Large intestine (tissue), 3 donors: ENCODE results near the gene STBD1. TPM values are rescaled to one million over a fixed set of nuclear protein-coding genes. Genes with fewer than 3 reads are reported as not detected.

Source experiments
- DNase-seq, 2 donors: peaks; one replicate each; pipeline versions ENCODE4 v3.0.0 to v3.0.0-alpha.2; 2013
- H3K27ac ChIP-seq: one replicate; pipeline ENCODE4 v1.5.1; 2013; ENCODE audit warnings: low read length
- H3K27me3 ChIP-seq: 2 replicates; pipeline ENCODE4 v1.6.1; 2013; ENCODE audit warnings: low read length; ENCODE audit not compliant: control insufficient read depth, insufficient read depth
- H3K36me3 ChIP-seq: 2 replicates; pipeline ENCODE4 v1.6.1; 2013; ENCODE audit warnings: low read length; ENCODE audit not compliant: control insufficient read depth, insufficient read depth
- H3K4me1 ChIP-seq: one replicate; pipeline ENCODE4 v1.6.1; 2013; ENCODE audit warnings: low read length; ENCODE audit not compliant: control insufficient read depth, insufficient read depth
- H3K4me3 ChIP-seq: one replicate; pipeline ENCODE4 v1.5.1; 2013; ENCODE audit warnings: low read length
- H3K9me3 ChIP-seq: one replicate; pipeline ENCODE4 v1.6.1; 2013; ENCODE audit warnings: mild to moderate bottlenecking, low read depth, low read length, moderate library complexity; ENCODE audit not compliant: control insufficient read depth
- WGBS: methylation state at CpG from one replicate; pipeline ENCODE4 v1.1.5; 2013; ENCODE audit warnings: low lambda C conversion rate; ENCODE audit not compliant: insufficient coverage; 5-methylcytosine and 5-hydroxymethylcytosine counted together
- polyA plus RNA-seq: library from polyadenylated mRNA; unstranded; fragments of 120-200 nt; gene quantifications from one replicate; pipeline ENCODE4 v1.2.1, GENCODE V29; 2013

STBD1 gene
- polyA plus RNA-seq, 1 donor = 15.0 TPM

GRCh38 chr4:76271248-76271647 lies 35.3 kb upstream of the STBD1 start:
- no CpG with 5 or more reads among the region's 6 CpGs for WGBS

GRCh38 chr4:76272073-76272472 lies 34.5 kb upstream of the STBD1 start:
- no peak for DNase-seq
- no peaks in the 10 kb centered on the region for H3K27me3 ChIP-seq
- H3K4me3 ChIP-seq = no peak overlapping the region
- H3K36me3 ChIP-seq = no peaks in the 10 kb centered on the region
- no peak overlapping the region for H3K27ac ChIP-seq
- H3K4me1 ChIP-seq = peaks cover 2% of the 10 kb centered on the region
- no peaks in the 10 kb centered on the region for H3K9me3 ChIP-seq

More at GRCh38 chr4:76271248-76271647, 35.3 kb upstream of the STBD1 start:
- peaks cover 2% of the 10 kb centered on the region for H3K4me1 ChIP-seq
- no peak overlapping the region for H3K27ac ChIP-seq
- H3K27me3 ChIP-seq = no peaks in the 10 kb centered on the region
- no peaks in the 10 kb centered on the region for H3K36me3 ChIP-seq
- no peak for DNase-seq
- H3K4me3 ChIP-seq = no peak overlapping the region
- no peaks in the 10 kb centered on the region for H3K9me3 ChIP-seq

- Histone ChIP-seq H3K27ac (no peak overlapping the region), H3K4me3 (no peak overlapping the region), H3K27me3 (no peaks in the 10 kb centered on the region), H3K36me3 (no peaks in the 10 kb centered on the region), H3K4me1 (peaks cover 2% of the 10 kb centered on the region), H3K9me3 (no peaks in the 10 kb centered on the region)
- DNase-seq = no peak
- 43% methylated on average over 1 of the region's 1 CpG for WGBS
Measured at GRCh38 chr4:76272582-76272981, 34.0 kb upstream of the STBD1 start.

DNA sequence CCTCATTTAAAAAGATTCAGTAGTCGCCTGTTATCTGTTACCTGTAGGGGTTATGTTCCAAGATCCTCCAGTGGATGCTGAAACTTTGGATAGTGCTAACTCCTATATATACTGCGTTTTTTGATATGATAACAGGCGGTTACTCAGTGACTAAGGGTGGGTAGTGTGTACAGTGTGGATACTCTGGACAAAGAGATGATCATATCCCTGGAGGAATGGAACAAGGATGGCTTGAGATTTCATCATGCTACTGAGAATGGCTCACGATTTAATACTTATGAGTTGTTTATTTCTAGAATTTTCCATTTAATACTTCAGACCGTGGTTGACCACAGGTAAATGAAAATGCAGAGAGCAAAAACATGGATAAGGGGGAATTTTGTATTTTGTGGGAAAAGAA lies 33.5 kb upstream of the STBD1 start:
- WGBS = 50% methylated on average over 2 of the region's 5 CpGs
- no peak overlapping the region for H3K4me3 ChIP-seq
- no peaks in the 10 kb centered on the region for H3K27me3 ChIP-seq
- H3K36me3 ChIP-seq = no peaks in the 10 kb centered on the region
- peaks cover 2% of the 10 kb centered on the region for H3K4me1 ChIP-seq
- no peaks in the 10 kb centered on the region for H3K9me3 ChIP-seq
- no peak overlapping the region for H3K27ac ChIP-seq
- no peak for DNase-seq

DNA sequence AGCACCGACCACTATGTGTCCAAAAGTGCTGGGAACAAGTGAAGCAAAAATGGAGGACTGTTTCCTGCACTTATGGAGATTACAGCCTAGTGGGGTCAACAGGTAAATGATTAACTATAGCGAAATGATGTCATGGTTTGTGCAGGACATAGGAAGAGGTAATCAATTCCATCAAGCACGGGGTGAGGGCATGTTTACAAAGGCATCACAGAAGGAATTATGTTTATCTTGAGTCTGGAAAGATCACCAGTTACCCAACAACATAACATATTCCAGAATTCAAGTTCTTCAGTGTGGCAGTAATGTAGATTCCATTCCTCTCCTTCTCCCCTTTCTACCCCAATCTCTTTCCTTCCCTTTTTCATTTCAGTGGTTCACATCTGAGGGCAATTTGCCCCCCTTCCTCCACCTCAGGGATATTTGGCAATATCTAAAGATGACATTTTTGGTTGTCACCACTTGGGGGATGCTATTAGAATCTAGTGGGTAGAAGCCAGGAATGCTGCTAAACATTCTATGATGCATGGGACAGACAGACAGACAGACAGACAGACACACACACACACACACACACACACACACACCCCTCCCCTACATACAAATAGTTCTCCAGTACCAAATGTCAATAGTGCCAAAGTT lies 30.9 kb upstream of the STBD1 start:
- WGBS = 0% methylated on average over 1 of the region's 3 CpGs
- Histone ChIP-seq H3K27ac (no peak overlapping the region), H3K4me1 (peaks cover 6% of the 10 kb centered on the region), H3K9me3 (no peaks in the 10 kb centered on the region), H3K36me3 (no peaks in the 10 kb centered on the region), H3K4me3 (no peak overlapping the region), H3K27me3 (no peaks in the 10 kb centered on the region)
- peak in 1 of 2 donors; percentile 48 for DNase-seq

DNA sequence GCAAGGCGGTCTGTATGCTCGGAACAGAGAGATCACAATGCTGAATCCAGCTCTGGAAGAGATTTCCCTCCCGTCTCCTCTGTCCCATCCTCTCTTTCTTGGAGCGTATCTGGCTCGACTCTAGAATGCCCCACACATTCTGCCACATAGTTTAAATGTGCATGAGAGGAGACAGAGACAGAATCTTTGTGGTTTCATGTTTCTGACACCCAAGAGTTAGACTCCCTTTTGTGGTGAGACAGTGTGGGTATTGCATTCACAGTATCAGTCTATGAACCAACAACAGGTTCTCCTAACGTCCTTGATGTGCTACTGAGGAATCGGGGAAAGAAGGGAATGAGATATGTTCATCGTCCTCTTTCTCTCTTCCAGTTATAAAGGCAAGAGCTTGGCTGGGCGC lies 29.7 kb upstream of the STBD1 start:
- Histone ChIP-seq H3K27ac (no peak overlapping the region), H3K27me3 (no peaks in the 10 kb centered on the region), H3K4me3 (no peak overlapping the region), H3K36me3 (no peaks in the 10 kb centered on the region), H3K4me1 (peaks cover 10% of the 10 kb centered on the region), H3K9me3 (no peaks in the 10 kb centered on the region)
- no CpG with 5 or more reads among the region's 9 CpGs for WGBS
- DNase-seq = no peak

GRCh38 chr4:76277667-76278066 lies 28.9 kb upstream of the STBD1 start:
- Histone ChIP-seq H3K36me3 (no peaks in the 10 kb centered on the region), H3K4me3 (no peak overlapping the region), H3K4me1 (peaks cover 10% of the 10 kb centered on the region), H3K27me3 (no peaks in the 10 kb centered on the region), H3K9me3 (no peaks in the 10 kb centered on the region), H3K27ac (no peak overlapping the region)
- no peak for DNase-seq
- no CpG with 5 or more reads among the region's 1 CpG for WGBS

GRCh38 chr4:76278583-76278982 lies 27.9 kb upstream of the STBD1 start:
- DNase-seq = peak in 1 of 2 donors; percentile 60
- peak overlapping the region; percentile 44 for H3K27ac ChIP-seq
- H3K27me3 ChIP-seq = no peaks in the 10 kb centered on the region

DNA sequence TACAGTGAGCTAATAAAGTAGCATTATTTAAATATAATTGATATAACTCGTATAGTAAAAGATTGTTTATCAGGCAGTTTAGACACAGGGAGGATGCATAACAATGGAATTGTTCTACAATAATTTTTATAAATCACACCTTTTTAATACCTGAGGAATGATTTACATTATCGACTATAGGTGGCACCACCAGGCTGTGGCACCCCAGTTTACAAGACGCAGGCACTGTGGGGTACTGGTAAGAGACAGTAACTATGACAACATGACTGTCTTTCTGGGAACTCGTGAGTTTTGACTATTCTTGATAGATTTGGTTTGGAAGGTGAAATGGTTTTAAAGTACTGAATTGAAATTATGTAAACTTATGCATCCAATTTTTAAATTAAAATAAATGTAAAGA lies 27.1 kb upstream of the STBD1 start:
- Histone ChIP-seq H3K4me1 (peaks cover 19% of the 10 kb centered on the region), H3K27me3 (no peaks in the 10 kb centered on the region), H3K9me3 (no peaks in the 10 kb centered on the region), H3K27ac (no peak overlapping the region), H3K36me3 (no peaks in the 10 kb centered on the region), H3K4me3 (no peak overlapping the region)
- no peak for DNase-seq
- WGBS = no CpG with 5 or more reads among the region's 4 CpGs

More at GRCh38 chr4:76278583-76278982, 27.9 kb upstream of the STBD1 start:
- Histone ChIP-seq H3K36me3 (no peaks in the 10 kb centered on the region), H3K4me3 (no peak overlapping the region), H3K4me1 (peaks cover 15% of the 10 kb centered on the region), H3K9me3 (no peaks in the 10 kb centered on the region)
- WGBS = 29% methylated on average over 1 of the region's 1 CpG

- no peaks in the 10 kb centered on the region for H3K36me3 ChIP-seq
- H3K9me3 ChIP-seq = no peaks in the 10 kb centered on the region
- H3K4me1 ChIP-seq = peaks cover 17% of the 10 kb centered on the region
- peak overlapping the region; percentile 16 for H3K27ac ChIP-seq
- no peak overlapping the region for H3K4me3 ChIP-seq
- peak in 1 of 2 donors; percentile 33 for DNase-seq
- no CpG with 5 or more reads among the region's 6 CpGs for WGBS
- H3K27me3 ChIP-seq = no peaks in the 10 kb centered on the region
Measured at GRCh38 chr4:76280488-76281441, 25.8 kb upstream of the STBD1 start.
